ENCODE data around the gene TRUB2.

DNA sequence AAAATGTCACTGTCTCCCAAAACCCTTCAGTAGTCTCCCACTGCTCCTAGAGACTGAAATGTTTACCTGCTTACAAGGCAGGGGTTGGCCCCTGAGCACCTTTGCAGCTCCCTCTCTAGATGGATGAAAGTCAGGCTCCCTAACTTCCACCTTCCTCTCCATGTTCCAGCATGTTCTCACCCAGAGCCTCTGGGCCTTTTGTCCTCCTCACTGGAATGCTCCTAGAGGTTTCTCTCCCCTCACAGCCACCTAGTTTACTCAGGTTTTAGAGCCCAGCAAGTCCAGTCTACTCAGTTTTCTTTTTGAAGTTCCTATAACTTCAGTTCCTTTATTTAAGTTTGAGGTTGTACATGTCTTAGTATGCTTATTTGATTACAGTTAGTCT lies 48.1 kb upstream of the TRUB2 start:
- TF ChIP-seq, protein P1, sequence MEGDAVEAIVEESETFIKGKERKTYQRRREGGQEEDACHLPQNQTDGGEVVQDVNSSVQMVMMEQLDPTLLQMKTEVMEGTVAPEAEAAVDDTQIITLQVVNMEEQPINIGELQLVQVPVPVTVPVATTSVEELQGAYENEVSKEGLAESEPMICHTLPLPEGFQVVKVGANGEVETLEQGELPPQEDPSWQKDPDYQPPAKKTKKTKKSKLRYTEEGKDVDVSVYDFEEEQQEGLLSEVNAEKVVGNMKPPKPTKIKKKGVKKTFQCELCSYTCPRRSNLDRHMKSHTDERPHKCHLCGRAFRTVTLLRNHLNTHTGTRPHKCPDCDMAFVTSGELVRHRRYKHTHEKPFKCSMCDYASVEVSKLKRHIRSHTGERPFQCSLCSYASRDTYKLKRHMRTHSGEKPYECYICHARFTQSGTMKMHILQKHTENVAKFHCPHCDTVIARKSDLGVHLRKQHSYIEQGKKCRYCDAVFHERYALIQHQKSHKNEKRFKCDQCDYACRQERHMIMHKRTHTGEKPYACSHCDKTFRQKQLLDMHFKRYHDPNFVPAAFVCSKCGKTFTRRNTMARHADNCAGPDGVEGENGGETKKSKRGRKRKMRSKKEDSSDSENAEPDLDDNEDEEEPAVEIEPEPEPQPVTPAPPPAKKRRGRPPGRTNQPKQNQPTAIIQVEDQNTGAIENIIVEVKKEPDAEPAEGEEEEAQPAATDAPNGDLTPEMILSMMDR (IDR thresholded peaks at IDR 0.05 in 2 of 3, conservative IDR thresholded peaks at IDR 0.05 in 1 of 3; ENCODE audit: borderline replicate concordance in 1 of 3, insufficient read depth in 1 of 3, low read depth in 2 of 3, low read length in 2 of 3) = no peak
- TF ChIP-seq ZFX (IDR thresholded peaks at IDR 0.05) (no peak), JUND (IDR thresholded peaks at IDR 0.05) (no peak), SP1 (IDR thresholded peaks at IDR 0.05; ENCODE audit: low read depth) (no peak), POLR2A (IDR thresholded peaks at IDR 0.05; ENCODE audit: borderline replicate concordance, extremely low read depth, insufficient read depth, insufficient read length) (no peak), SRF (IDR thresholded peaks at IDR 0.05; ENCODE audit: low read depth) (no peak)
- TF ChIP-seq, protein P2, sequence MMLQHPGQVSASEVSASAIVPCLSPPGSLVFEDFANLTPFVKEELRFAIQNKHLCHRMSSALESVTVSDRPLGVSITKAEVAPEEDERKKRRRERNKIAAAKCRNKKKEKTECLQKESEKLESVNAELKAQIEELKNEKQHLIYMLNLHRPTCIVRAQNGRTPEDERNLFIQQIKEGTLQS (IDR thresholded peaks at IDR 0.05) = no peak
- TF ChIP-seq, protein P3, sequence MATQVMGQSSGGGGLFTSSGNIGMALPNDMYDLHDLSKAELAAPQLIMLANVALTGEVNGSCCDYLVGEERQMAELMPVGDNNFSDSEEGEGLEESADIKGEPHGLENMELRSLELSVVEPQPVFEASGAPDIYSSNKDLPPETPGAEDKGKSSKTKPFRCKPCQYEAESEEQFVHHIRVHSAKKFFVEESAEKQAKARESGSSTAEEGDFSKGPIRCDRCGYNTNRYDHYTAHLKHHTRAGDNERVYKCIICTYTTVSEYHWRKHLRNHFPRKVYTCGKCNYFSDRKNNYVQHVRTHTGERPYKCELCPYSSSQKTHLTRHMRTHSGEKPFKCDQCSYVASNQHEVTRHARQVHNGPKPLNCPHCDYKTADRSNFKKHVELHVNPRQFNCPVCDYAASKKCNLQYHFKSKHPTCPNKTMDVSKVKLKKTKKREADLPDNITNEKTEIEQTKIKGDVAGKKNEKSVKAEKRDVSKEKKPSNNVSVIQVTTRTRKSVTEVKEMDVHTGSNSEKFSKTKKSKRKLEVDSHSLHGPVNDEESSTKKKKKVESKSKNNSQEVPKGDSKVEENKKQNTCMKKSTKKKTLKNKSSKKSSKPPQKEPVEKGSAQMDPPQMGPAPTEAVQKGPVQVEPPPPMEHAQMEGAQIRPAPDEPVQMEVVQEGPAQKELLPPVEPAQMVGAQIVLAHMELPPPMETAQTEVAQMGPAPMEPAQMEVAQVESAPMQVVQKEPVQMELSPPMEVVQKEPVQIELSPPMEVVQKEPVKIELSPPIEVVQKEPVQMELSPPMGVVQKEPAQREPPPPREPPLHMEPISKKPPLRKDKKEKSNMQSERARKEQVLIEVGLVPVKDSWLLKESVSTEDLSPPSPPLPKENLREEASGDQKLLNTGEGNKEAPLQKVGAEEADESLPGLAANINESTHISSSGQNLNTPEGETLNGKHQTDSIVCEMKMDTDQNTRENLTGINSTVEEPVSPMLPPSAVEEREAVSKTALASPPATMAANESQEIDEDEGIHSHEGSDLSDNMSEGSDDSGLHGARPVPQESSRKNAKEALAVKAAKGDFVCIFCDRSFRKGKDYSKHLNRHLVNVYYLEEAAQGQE (IDR thresholded peaks at IDR 0.05; ENCODE audit: low read depth) = no peak

Measured in HCT116 (cell line).